GM12878 (cell line): ENCODE data around the gene GIMAP2. TPM values are rescaled to one million over a fixed set of nuclear protein-coding genes. Genes with fewer than 3 reads are reported as not detected.
A peak's percentile ranks its signal among the peaks of the same experiment; 100 is the strongest.

ENCODE experiments used
- BCL3 ChIP-seq: IDR thresholded peaks from 2 replicates; pipeline ENCODE4 v1.6.1; 2011; ENCODE audit warnings: borderline replicate concordance, low read depth, mild to moderate bottlenecking, moderate library complexity, low read length; ENCODE audit not compliant: insufficient read depth, poor library complexity, severe bottlenecking
- BHLHE40 ChIP-seq, 2 experiments: fragments of 450-650 bp in 1 of 2; IDR thresholded peaks; 2 replicates each; pipeline ENCODE4 v1.6.1; 2011 to 2017; ENCODE audit warnings: low read depth in 2 of 2, borderline replicate concordance in 1 of 2, improper control_type of control experiment in 1 of 2, low read length in 1 of 2, mild to moderate bottlenecking in 1 of 2
- CEBPB ChIP-seq, 2 experiments: fragments of 150-350 bp in 1 of 2; IDR thresholded peaks; 2 replicates each; pipeline ENCODE4 v1.6.1; 2012 to 2014; ENCODE audit warnings: low read depth in 2 of 2, low read length in 2 of 2, borderline replicate concordance in 1 of 2, inconsistent platforms in 1 of 2
- CTCF ChIP-seq, 3 experiments: IDR thresholded peaks in 2 of 3; conservative IDR thresholded peaks in 1 of 3; 2 replicates each; pipeline ENCODE4 v1.5.1; 2011; ENCODE audit warnings: low read depth in 3 of 3, low read length in 3 of 3, mild to moderate bottlenecking in 3 of 3, control low read depth in 2 of 3, moderate library complexity in 2 of 3, inconsistent platforms in 1 of 3, mixed read lengths in 1 of 3; ENCODE audit not compliant: control insufficient read depth in 2 of 3, insufficient read depth in 1 of 3; ENCODE audit errors: extremely low read depth in 1 of 3
- HDGF ChIP-seq: fragments of 450-650 bp; IDR thresholded peaks from 2 replicates; pipeline ENCODE4 v1.6.1; 2016; ENCODE audit warnings: antibody characterized with exemption
- MEF2A ChIP-seq: IDR thresholded peaks from 2 replicates; pipeline ENCODE4 v1.6.1; 2011; ENCODE audit warnings: low read depth, mild to moderate bottlenecking, low read length, moderate library complexity; ENCODE audit not compliant: insufficient read depth
- MLLT1 ChIP-seq: fragments of 450-650 bp; IDR thresholded peaks from 2 replicates; pipeline ENCODE4 v1.6.1; 2016; ENCODE audit warnings: mild to moderate bottlenecking
- NKRF ChIP-seq: fragments of 450-650 bp; conservative IDR thresholded peaks from 2 replicates; pipeline ENCODE4 v1.6.1; 2017; ENCODE audit warnings: mild to moderate bottlenecking, moderate library complexity
- PAX8 ChIP-seq: fragments of 450-650 bp; IDR thresholded peaks from 2 replicates; pipeline ENCODE4 v1.6.1; 2017; ENCODE audit warnings: mild to moderate bottlenecking, moderate library complexity
- RFX5 ChIP-seq: IDR thresholded peaks from 2 replicates; pipeline ENCODE4 v1.6.1; 2011; ENCODE audit warnings: low read depth, low read length, improper control_type of control experiment
- RUNX3 ChIP-seq: IDR thresholded peaks from 2 replicates; pipeline ENCODE4 v1.6.1; 2012; ENCODE audit warnings: low read length, inconsistent platforms
- SKIL ChIP-seq: fragments of 450-650 bp; IDR thresholded peaks from 2 replicates; pipeline ENCODE4 v1.6.1; 2017; ENCODE audit warnings: mild to moderate bottlenecking, low read depth, inconsistent platforms; ENCODE audit not compliant: poor library complexity, severe bottlenecking
- SMARCA5 ChIP-seq: fragments of 450-650 bp; IDR thresholded peaks from 2 replicates; pipeline ENCODE4 v1.6.1; 2017; ENCODE audit warnings: mild to moderate bottlenecking
- SREBF1 ChIP-seq: IDR thresholded peaks from 2 replicates; pipeline ENCODE4 v1.6.1; 2012; ENCODE audit warnings: mild to moderate bottlenecking, low read length
- ZBTB33 ChIP-seq: fragments of 450-650 bp; IDR thresholded peaks from 2 replicates; pipeline ENCODE4 v1.6.1; 2017; ENCODE audit warnings: mild to moderate bottlenecking
- ZNF207 ChIP-seq: fragments of 450-650 bp; IDR thresholded peaks from 2 replicates; pipeline ENCODE4 v1.6.1; 2014; ENCODE audit warnings: antibody characterized with exemption, mild to moderate bottlenecking, borderline replicate concordance
- ZNF24 ChIP-seq: fragments of 450-650 bp; IDR thresholded peaks from 2 replicates; pipeline ENCODE4 v1.6.1; 2017; ENCODE audit warnings: antibody characterized with exemption, mild to moderate bottlenecking
- polyA plus RNA-seq, 11 experiments: library from polyadenylated mRNA; depleted of rRNA in 4 of 11; unstranded in 6 of 11; stranded (reverse) in 5 of 11; fragments of >200 nt; fragmentation: Nextera tagmentation in 4 of 11; fragmentation: Illumina TruSeq in 1 of 11; extraction: Ambion mirVana in 4 of 11; extraction: Trizol in 1 of 11; gene quantifications; 1 replicate in 1 of 11; 2 replicates in 10 of 11; pipeline versions ENCODE4 v1.2.1 to v1.2.3, GENCODE V29; 2011 to 2016; ENCODE audit warnings: inconsistent platforms in 2 of 11, missing spikeins in 2 of 11, low read depth in 1 of 11
- total RNA-seq, 4 experiments: library from RNA; depleted of rRNA in 3 of 4; stranded (reverse); fragments of >200 nt in 3 of 4; fragmentation: Illumina TruSeq in 1 of 4; extraction: Trizol in 1 of 4; gene quantifications; 2 replicates each; pipeline versions ENCODE4 v1.2.1 to v1.2.3, GENCODE V29; 2013 to 2021

Gene GIMAP2
- total and polyA plus RNA-seq, 10 of the 15 experiments (the other 5 are each of a cell fraction or from before 2014, with no cell fraction given), result 21.3 to 102 (median 31.8) TPM

GRCh38 chr7:150685219-150686029, at the start of gene GIMAP2 (continued):
- TF ChIP-seq ZBTB33, result no peak
- TF ChIP-seq MEF2A, result no peak
- TF ChIP-seq SREBF1, result no peak
- no peak for TF ChIP-seq HDGF
- TF ChIP-seq SKIL, result no peak
- TF ChIP-seq BCL3, result no peak
- TF ChIP-seq BHLHE40 (IDR thresholded peaks at IDR 0.05; ENCODE audit: borderline replicate concordance in 1 of 2, low read depth in 2 of 2, low read length in 1 of 2), result peak; percentile 86 to 93
- TF ChIP-seq NKRF, result 0 out of 2 replicates have a peak, but pooled peaks have one; percentile 33
- TF ChIP-seq PAX8, result no peak
- TF ChIP-seq RUNX3, result no peak
- no peak; the same call in 1 of the 2 replicates for TF ChIP-seq MLLT1
- TF ChIP-seq ZNF207, result no peak
- TF ChIP-seq CTCF (IDR thresholded peaks at IDR 0.05 in 2 of 3, conservative IDR thresholded peaks at IDR 0.05 in 1 of 3; ENCODE audit: control insufficient read depth in 2 of 3, extremely low read depth in 1 of 3, insufficient read depth in 1 of 3, low read depth in 3 of 3, low read length in 3 of 3), result peak in 1 of 3 experiments; percentile 7; a peak in 1 of 6 replicates
- TF ChIP-seq RFX5, result no peak
- TF ChIP-seq CEBPB (IDR thresholded peaks at IDR 0.05; ENCODE audit: borderline replicate concordance in 1 of 2, low read depth in 2 of 2, low read length in 2 of 2), result no peak
- no peak for TF ChIP-seq ZNF24
- TF ChIP-seq SMARCA5, result no peak
